Mammary epithelial cell (primary cell): ENCODE results near the gene KLF16.

ENCODE experiments used
- EZH2 ChIP-seq: IDR thresholded peaks from 2 replicates; pipeline ENCODE4 v1.6.1; 2012; ENCODE audit warnings: low read length, inconsistent platforms, borderline replicate concordance
- TF ChIP-seq, protein P1 (sequence below), 2 donors: IDR thresholded peaks in 1 of 2; conservative IDR thresholded peaks in 1 of 2; 2 replicates each; pipeline ENCODE4 v1.5.1; 2011 to 2012; ENCODE audit warnings: inconsistent platforms in 2 of 2, low read length in 2 of 2, mild to moderate bottlenecking in 2 of 2, control low read depth in 1 of 2, low read depth in 1 of 2; ENCODE audit not compliant: insufficient read depth in 1 of 2; ENCODE audit errors: extremely low read depth in 1 of 2

DNA sequence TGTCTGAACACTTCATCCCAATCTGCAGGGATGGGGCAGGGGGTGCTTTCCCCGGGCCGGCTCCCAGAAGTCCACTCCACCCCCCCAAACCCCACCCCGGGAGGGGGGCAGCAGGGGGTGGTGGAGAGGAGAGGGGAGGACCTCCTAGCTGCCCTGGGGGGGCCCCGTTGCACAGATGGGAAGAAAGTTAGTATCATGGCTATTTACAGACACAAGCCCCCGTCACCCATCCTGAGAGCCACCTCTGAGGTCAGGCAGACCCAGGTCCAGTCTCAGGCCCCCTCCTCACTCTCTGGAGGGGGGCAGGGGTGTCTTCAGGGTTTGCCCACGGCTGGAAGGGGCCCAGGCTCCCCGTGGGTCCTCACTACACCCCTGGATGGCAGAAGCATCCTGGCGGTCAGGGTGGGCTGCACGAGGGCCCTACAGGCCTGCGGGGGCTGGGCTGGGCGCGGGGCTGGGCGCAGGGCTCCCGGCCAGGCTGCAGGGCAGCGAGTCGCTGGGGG lies 9.3 kb downstream of the KLF16 start:
- TF ChIP-seq EZH2 = no peak
- TF ChIP-seq, protein P1, sequence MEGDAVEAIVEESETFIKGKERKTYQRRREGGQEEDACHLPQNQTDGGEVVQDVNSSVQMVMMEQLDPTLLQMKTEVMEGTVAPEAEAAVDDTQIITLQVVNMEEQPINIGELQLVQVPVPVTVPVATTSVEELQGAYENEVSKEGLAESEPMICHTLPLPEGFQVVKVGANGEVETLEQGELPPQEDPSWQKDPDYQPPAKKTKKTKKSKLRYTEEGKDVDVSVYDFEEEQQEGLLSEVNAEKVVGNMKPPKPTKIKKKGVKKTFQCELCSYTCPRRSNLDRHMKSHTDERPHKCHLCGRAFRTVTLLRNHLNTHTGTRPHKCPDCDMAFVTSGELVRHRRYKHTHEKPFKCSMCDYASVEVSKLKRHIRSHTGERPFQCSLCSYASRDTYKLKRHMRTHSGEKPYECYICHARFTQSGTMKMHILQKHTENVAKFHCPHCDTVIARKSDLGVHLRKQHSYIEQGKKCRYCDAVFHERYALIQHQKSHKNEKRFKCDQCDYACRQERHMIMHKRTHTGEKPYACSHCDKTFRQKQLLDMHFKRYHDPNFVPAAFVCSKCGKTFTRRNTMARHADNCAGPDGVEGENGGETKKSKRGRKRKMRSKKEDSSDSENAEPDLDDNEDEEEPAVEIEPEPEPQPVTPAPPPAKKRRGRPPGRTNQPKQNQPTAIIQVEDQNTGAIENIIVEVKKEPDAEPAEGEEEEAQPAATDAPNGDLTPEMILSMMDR (conservative IDR thresholded peaks at IDR 0.05 in 1 of 2, IDR thresholded peaks at IDR 0.05 in 1 of 2; ENCODE audit: extremely low read depth in 1 of 2, insufficient read depth in 1 of 2, low read depth in 1 of 2, low read length in 2 of 2) = no peak
